ENCODE results near the gene DCBLD1.

The DCBLD1 gene

DNA sequence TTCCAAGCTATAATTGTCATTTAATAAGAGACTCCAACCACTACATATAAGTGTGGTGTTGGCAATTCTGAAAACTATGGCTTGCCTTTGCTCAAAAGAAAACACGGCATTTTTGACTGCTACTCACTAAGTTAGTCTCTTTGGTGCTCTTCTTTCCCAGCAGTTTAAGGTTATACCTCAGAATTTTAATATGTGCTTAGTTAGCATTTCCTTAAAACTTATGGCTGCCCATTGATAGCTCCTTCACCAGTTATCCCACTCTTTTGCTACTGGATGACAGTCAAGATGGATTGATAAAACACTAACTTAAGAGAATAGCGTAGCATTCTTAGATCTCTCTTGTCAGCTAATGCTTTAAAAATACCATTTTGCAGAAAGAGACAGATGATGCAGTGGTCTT, 85.8 kb downstream of the DCBLD1 start:
- DNase-seq (ENCODE audit: low spot score) = no peak
- in situ Hi-C loops (cut with MboI; ENCODE audit: low pct_unique_long_range_greater_than_20kb, low sequenced_read_pairs, unreplicated experiment) = no loop called here
- TF ChIP-seq, protein P1, sequence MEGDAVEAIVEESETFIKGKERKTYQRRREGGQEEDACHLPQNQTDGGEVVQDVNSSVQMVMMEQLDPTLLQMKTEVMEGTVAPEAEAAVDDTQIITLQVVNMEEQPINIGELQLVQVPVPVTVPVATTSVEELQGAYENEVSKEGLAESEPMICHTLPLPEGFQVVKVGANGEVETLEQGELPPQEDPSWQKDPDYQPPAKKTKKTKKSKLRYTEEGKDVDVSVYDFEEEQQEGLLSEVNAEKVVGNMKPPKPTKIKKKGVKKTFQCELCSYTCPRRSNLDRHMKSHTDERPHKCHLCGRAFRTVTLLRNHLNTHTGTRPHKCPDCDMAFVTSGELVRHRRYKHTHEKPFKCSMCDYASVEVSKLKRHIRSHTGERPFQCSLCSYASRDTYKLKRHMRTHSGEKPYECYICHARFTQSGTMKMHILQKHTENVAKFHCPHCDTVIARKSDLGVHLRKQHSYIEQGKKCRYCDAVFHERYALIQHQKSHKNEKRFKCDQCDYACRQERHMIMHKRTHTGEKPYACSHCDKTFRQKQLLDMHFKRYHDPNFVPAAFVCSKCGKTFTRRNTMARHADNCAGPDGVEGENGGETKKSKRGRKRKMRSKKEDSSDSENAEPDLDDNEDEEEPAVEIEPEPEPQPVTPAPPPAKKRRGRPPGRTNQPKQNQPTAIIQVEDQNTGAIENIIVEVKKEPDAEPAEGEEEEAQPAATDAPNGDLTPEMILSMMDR (IDR thresholded peaks at IDR 0.05; ENCODE audit: extremely low read depth, insufficient read depth, missing control alignments) = no peak

DNA sequence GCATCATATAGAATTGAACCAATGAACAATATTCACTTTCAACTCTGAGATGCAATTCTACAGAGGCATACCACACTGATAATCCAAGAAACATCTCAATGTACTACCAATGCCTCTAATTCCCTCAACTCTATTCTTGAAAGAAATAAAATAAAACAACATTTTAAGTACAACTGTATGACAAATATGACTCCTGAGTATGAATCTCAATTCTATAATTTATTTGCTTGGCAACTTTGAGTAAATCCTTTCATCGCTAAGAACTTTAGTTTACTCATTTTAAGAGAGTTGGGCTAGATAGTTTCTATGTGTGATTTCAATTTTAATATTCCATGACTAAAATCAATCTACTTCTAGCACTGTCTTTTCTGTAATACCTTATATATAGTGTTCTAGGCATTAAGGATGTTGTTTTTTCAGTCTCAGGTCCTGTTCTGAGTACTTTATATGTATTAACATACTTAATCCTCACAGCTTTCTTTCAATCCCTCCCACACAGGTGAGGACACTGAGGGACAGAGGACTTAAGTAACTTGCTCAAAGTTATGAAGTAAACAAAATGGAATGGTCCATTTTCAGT, 86.4 kb downstream of the DCBLD1 start:
- DNase-seq (ENCODE audit: low spot score) = no peak
- TF ChIP-seq, protein P1 (IDR thresholded peaks at IDR 0.05; ENCODE audit: extremely low read depth, insufficient read depth, missing control alignments) = no peak
- in situ Hi-C loops (cut with MboI; ENCODE audit: low pct_unique_long_range_greater_than_20kb, low sequenced_read_pairs, unreplicated experiment) = no loop called here

GRCh38 chr6:117573006-117573680, 90.7 kb downstream of the DCBLD1 start:
- TF ChIP-seq, protein P1 (IDR thresholded peaks at IDR 0.05; ENCODE audit: extremely low read depth, insufficient read depth, missing control alignments) = no peak
- in situ Hi-C loops (cut with MboI; ENCODE audit: low pct_unique_long_range_greater_than_20kb, low sequenced_read_pairs, unreplicated experiment) = no loop called here
- DNase-seq (ENCODE audit: low spot score) = no peak

GRCh38 chr6:117574198-117574597, 91.7 kb downstream of the DCBLD1 start:
- in situ Hi-C loops (cut with MboI; ENCODE audit: low pct_unique_long_range_greater_than_20kb, low sequenced_read_pairs, unreplicated experiment) = no loop called here
- DNase-seq (ENCODE audit: low spot score) = no peak
- TF ChIP-seq, protein P1 (IDR thresholded peaks at IDR 0.05; ENCODE audit: extremely low read depth, insufficient read depth, missing control alignments) = no peak

- in situ Hi-C loops (cut with MboI; ENCODE audit: low pct_unique_long_range_greater_than_20kb, low sequenced_read_pairs, unreplicated experiment) = no loop called here
- TF ChIP-seq, protein P1 (IDR thresholded peaks at IDR 0.05; ENCODE audit: extremely low read depth, insufficient read depth, missing control alignments) = no peak
- DNase-seq (ENCODE audit: low spot score) = no peak
These were observed 103.2 kb downstream of the DCBLD1 start for GRCh38 chr6:117585647-117586046.

DNA sequence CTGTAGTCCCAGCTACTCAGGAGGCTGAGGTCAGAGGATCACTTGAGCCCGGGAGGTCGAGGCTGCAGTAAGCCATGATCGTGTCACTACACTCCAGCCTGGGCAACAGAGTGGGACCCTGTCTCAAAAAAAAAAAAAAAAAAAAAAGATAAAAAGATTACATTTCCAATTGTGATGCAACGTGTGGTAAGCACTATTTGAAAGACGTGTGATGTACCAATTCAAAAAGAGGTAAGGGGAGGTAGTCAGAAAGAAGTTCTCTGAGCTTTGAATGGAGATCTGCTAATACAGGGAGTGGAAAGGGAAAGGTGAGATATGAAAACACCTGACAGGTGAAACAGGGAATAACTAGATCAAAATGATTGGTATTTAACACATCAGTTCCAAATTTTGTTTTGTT, 108.0 kb downstream of the DCBLD1 start:
- in situ Hi-C loops (cut with MboI; ENCODE audit: low pct_unique_long_range_greater_than_20kb, low sequenced_read_pairs, unreplicated experiment) = no loop called here
- DNase-seq (ENCODE audit: low spot score) = no peak
- TF ChIP-seq, protein P1 (IDR thresholded peaks at IDR 0.05; ENCODE audit: extremely low read depth, insufficient read depth, missing control alignments) = no peak
